Omental fat pad (tissue), 4 donors: ENCODE measurements around the gene LACTB. TPM values are rescaled to one million over a fixed set of nuclear protein-coding genes. Genes with fewer than 3 reads are reported as not detected.
"Not testable (repeated sequence)": the region's sequence is repeated elsewhere in the genome, so short reads cannot be mapped to it uniquely, and the experiment has no call there.

Experiments used
- ATAC-seq: fragments of 150-250 bp; one replicate; pipeline ENCODE4 v1.9.1; 2016; ENCODE audit warnings: mild to moderate bottlenecking, moderate library complexity; ENCODE audit not compliant: low FRiP score
- DNase-seq: peaks from one replicate; pipeline ENCODE4 v3.0.0-alpha.2; 2019; ENCODE audit warnings: low spot score
- CTCF ChIP-seq, 3 donors: fragments of 450-650 bp; IDR thresholded peaks; one replicate each; pipeline ENCODE4 v1.5.1; 2016 to 2017; ENCODE audit warnings: antibody characterized with exemption in 3 of 3, mild to moderate bottlenecking in 3 of 3, moderate library complexity in 2 of 3
- total RNA-seq, 4 donors: library from RNA; depleted of rRNA; stranded (reverse); fragments of >200 nt; gene quantifications; one replicate each; pipeline ENCODE4 v1.1.0, GENCODE V29; 2016

The LACTB gene
- total RNA-seq, 4 donors from 2014 or later: 12.9 to 38.5 (median 20.6) TPM

DNA sequence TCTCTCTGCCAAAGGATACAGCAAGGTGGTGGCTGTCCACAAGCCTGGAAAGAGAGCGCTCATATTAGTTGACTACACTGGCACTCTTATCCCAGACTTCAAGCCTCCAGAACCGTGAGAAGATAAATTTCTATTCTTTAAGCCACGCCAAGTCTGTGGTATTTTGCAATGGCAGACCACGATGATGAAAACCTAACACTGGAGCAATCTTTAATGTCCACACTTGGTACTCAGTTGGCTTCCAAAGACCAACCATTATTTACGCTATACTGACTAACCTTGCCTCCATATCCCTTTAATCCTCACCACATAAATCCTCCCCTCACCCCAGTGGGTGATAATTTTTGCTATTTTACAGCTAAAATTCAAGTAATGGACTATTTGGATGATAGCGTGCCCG is 16.9 kb upstream of the LACTB start:
- no peak for TF ChIP-seq CTCF (IDR thresholded peaks at IDR 0.05)
- ATAC-seq: peak; percentile 47

DNA sequence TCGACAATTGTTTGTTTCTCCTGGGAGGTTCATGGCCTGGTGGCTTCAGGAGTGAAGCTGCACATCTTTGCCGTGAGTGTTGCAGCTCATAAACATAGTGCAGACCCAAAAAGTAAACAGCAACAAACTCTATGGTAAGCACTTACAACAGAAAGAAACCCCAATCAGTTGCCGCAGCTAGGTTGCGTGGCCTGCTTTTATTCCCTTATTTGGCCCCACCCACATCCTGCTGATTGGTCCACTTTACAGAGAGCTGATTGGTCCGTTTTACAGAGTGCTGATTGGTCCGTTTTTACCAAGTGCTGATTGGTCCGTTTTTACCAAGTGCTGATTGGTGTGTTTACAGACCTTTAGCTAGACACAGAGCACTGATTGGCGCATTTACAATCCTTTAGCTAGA is 16.3 kb upstream of the LACTB start:
- DNase-seq, ATAC-seq: not testable (repeated sequence)

More for the DNA sequence above, 16.9 kb upstream of the LACTB start:
- DNase-seq: no peak

DNA sequence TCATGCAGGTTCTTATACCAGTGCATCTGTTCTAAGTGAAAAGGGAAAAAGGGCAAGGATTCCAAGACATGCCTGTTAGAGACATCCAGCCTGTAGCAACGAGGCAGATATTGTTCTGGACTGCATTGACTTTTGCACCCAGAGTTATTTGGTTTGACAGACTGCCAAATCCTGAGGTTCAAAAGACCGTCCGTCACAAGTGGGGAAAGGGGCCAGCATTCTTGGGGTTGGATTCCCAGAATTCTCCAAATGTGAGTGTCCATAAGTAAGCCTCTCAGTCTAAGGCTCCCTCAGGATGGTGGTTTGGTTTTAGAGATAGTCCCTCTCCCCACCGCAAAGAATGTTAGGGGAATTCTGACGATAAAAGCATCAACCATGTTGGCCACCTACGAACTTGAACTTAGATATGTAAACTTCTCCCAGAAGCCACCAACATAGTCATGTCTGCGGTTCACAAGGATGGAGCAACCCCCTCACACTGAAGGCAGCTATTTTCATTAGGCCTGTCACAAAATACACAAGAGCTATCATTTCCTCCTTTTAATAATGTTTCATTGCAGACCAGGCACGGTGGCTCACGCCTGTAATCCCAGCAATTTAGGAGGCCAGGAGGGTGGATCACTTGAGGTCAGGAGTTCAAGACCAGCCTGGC is 13.6 kb upstream of the LACTB start:
- no peak for TF ChIP-seq CTCF (IDR thresholded peaks at IDR 0.05)
- DNase-seq: no peak
- peak; percentile 29 for ATAC-seq

- DNase-seq (no peak), ATAC-seq (no peak)
- no peak for TF ChIP-seq CTCF (IDR thresholded peaks at IDR 0.05)
These were observed 12.2 kb upstream of the LACTB start for GRCh38 chr15:63109498-63109897.

- no peak for TF ChIP-seq CTCF (IDR thresholded peaks at IDR 0.05)
- DNase-seq: no peak
- no peak for ATAC-seq
These were observed 11.7 kb upstream of the LACTB start for GRCh38 chr15:63109920-63110319.

GRCh38 chr15:63110428-63111026 is 11.1 kb upstream of the LACTB start:
- DNase-seq: no peak
- TF ChIP-seq CTCF (IDR thresholded peaks at IDR 0.05): no peak
- no peak for ATAC-seq

- ATAC-seq (no peak), DNase-seq (no peak)
- no peak for TF ChIP-seq CTCF (IDR thresholded peaks at IDR 0.05)
These were observed 10.2 kb upstream of the LACTB start for GRCh38 chr15:63111481-63111880.
